ENCODE data around the gene GNB2. TPM values are rescaled to one million over a fixed set of nuclear protein-coding genes. Genes with fewer than 3 reads are reported as not detected.

Gene GNB2
- total and polyA plus RNA-seq, 2 of the 8 experiments (the other 6 are each of a cell fraction or from before 2014, with no cell fraction given), result 157 to 260 TPM

DNA sequence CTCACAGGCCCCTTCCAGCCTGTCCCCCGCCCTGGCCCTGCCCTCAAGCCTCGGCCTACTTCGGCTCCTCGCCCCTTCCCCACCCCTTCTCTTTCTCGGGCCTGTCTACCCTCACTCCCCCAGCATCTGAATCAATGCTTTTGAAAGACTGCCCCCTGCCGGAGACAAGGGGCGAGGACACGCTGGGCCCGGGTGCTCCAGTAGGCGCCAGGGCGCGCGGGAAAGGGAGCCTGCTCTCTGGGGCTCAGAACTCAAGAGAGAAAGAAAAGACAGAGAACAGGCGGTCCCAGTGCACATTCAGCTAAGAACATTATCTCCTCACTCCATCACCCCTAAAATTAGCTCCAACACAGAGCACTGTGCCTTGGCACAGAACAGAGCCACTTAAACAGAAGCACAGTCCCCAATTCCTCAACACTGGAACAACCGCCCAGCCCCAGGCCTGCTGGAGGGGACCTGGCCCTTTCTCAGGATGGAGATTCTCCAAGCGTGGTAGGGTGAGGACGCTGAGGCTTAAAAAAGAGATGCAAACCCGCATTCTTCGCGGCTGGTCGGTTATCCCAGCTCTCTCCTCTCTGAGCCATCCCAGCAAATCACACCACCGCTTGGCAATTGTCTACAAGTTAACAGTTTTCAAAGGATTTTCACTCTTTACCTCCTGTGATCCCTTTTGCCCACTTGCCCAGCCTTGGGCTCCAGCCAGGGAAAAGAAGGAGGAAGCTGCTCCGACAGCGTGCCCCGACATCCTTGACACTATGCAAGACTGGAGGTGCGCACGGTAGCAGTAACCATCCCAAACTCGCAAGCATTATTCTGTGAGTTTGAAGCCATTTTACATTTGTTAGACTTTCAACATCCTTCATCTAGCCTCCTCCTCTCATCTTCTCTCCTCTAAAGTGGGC, 18.4 kb downstream of the GNB2 start:
- peak overlapping the region; percentile 11 for H4K5ac ChIP-seq (ENCODE audit: insufficient read length, low read depth, low read length)
- H4K20me1 ChIP-seq (replicated peaks in 1 of 2; ENCODE audit: control insufficient read depth in 1 of 2, insufficient read depth in 2 of 2, low read length in 2 of 2), result peaks cover 29 to 43% of the 10 kb centered on the region in 2 experiments
- H2BK12ac ChIP-seq (ENCODE audit: low read depth, low read length), result peak overlapping the region; percentile 60; the same call in 1 of the 2 replicates
- no peaks in the 10 kb centered on the region for H3K27me3 ChIP-seq (replicated peaks in 1 of 4; ENCODE audit: control insufficient read depth in 3 of 4, extremely low read depth in 1 of 4, insufficient read depth in 3 of 4, low read length in 3 of 4)
- H3K14ac ChIP-seq (ENCODE audit: insufficient read length), result no peak overlapping the region
- ChIA-PET CTCF (ENCODE audit: partially characterized antibody) (interaction anchor here (0.6 to 20.7 kb wide), 37 partner anchors 8 to 1018 kb away, joined by 3 to 254 read pairs (median 5); partner anchors contain the start of genes EPHB4, FBXO24, MOSPD3 and PCOLCE), POLR2A (ENCODE audit: partially characterized antibody) (interaction anchor here (0.6 to 14.3 kb wide), 18 partner anchors 13 to 262 kb away, joined by 3 to 257 read pairs (median 4); partner anchors contain the start of genes FBXO24, LRCH4, MEPCE and MOSPD3)
- peak overlapping the region; percentile 41 to 86 (median 66); a peak in 6 of 7 replicates for H3K9ac ChIP-seq (replicated peaks in 1 of 4; ENCODE audit: extremely low read depth in 1 of 4, low read depth in 3 of 4, low read length in 3 of 4)
- no peak overlapping the region for H4K8ac ChIP-seq (ENCODE audit: extremely low read depth, insufficient read depth, low read length)
- peak; percentile 54 to 96 for DNase-seq (ENCODE audit: low read depth in 1 of 2, low spot score in 2 of 2)
- H2BK15ac ChIP-seq (ENCODE audit: low read length), result no peak overlapping the region; the same call in 1 of the 2 replicates
- 0 out of 2 replicates have a peak overlapping the region, but pooled peaks have one; percentile 66 for H2BK5ac ChIP-seq (ENCODE audit: low read depth, low read length)
- 28% methylated on average over 21 of the region's 28 CpGs; no CpG with 5 or more reads in 1 of the 2 experiments for WGBS, 2 experiments (ENCODE audit: extremely low coverage in 1 of 2, insufficient coverage in 1 of 2, insufficient read length in 1 of 2, insufficient replicate concordance in 2 of 2, low coverage in 1 of 2, low lambda C conversion rate in 2 of 2, missing lambda C conversion rate in 1 of 2)
- peak overlapping the region; percentile 20; the same call in 1 of the 2 replicates for H2AK5ac ChIP-seq (ENCODE audit: low read depth, low read length)
- peak overlapping the region; percentile 91 for H3K4ac ChIP-seq (replicated peaks; ENCODE audit: insufficient read length, low read depth, low read length)
- peak; percentile 42 for FAIRE-seq
- no peaks in the 10 kb centered on the region for H3K9me3 ChIP-seq (ENCODE audit: insufficient read depth in 2 of 2, low read depth in 1 of 2, low read length in 1 of 2)
- H4K91ac ChIP-seq (replicated peaks; ENCODE audit: insufficient read length, low read length), result no peak overlapping the region
- H3K4me1 ChIP-seq (replicated peaks in 1 of 4; ENCODE audit: control insufficient read depth in 3 of 4, insufficient read depth in 4 of 4, low read length in 3 of 4), result peaks cover 6 to 20% (median 12%) of the 10 kb centered on the region in 4 experiments
- no peak overlapping the region for H3K23ac ChIP-seq (ENCODE audit: insufficient read length)
- no peak overlapping the region for H2AFZ ChIP-seq (ENCODE audit: low read length)
- no peak overlapping the region for H3K18ac ChIP-seq (ENCODE audit: extremely low read depth, low read length)
- peaks cover 14% of the 10 kb centered on the region for H3K79me1 ChIP-seq (ENCODE audit: low read depth, low read length)
- peak overlapping the region; percentile 83 to 88 for H3K4me2 ChIP-seq (ENCODE audit: insufficient read depth in 1 of 2, low read depth in 2 of 2, low read length in 2 of 2)
- H3K23me2 ChIP-seq (ENCODE audit: low read depth, low read length), result peaks cover 15% of the 10 kb centered on the region
- H3K36me3 ChIP-seq (ENCODE audit: control insufficient read depth in 2 of 4, insufficient read depth in 4 of 4, low read length in 3 of 4), result peaks cover 6 to 26% (median 18%) of the 10 kb centered on the region in 4 experiments
- H2BK20ac ChIP-seq (ENCODE audit: low read length), result no peak overlapping the region
- H3K56ac ChIP-seq (replicated peaks; ENCODE audit: insufficient read length, low read depth, low read length), result peak overlapping the region; percentile 3
- H3K4me3 ChIP-seq (ENCODE audit: extremely low read depth in 1 of 4, insufficient read depth in 2 of 4, low read depth in 3 of 4, low read length in 4 of 4), result peak overlapping the region; percentile 82 to 95 (median 90)
- no peak overlapping the region for H2BK120ac ChIP-seq (replicated peaks; ENCODE audit: low read depth, low read length)
- no peak overlapping the region for H3K27ac ChIP-seq (ENCODE audit: low read depth, low read length)
- H3K79me2 ChIP-seq (ENCODE audit: control insufficient read depth in 1 of 2, insufficient read depth in 2 of 2, low read length in 2 of 2), result peaks cover 19 to 60% of the 10 kb centered on the region in 2 experiments
- TF ChIP-seq, protein P1, sequence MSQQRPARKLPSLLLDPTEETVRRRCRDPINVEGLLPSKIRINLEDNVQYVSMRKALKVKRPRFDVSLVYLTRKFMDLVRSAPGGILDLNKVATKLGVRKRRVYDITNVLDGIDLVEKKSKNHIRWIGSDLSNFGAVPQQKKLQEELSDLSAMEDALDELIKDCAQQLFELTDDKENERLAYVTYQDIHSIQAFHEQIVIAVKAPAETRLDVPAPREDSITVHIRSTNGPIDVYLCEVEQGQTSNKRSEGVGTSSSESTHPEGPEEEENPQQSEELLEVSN (IDR thresholded peaks at IDR 0.05), result peak; percentile 71
- TF ChIP-seq ZNF274 (IDR thresholded peaks at IDR 0.05; ENCODE audit: borderline replicate concordance, extremely low read depth, low read length) (no peak), SIX5 (IDR thresholded peaks at IDR 0.05; ENCODE audit: low read depth, low read length) (no peak), JUN (IDR thresholded peaks at IDR 0.05; ENCODE audit: low read depth, low read length) (no peak), POLR2A (IDR thresholded peaks at IDR 0.05; ENCODE audit: control extremely low read depth in 1 of 2, low read depth in 2 of 2, low read length in 2 of 2) (peak in 1 of 2 experiments; percentile 66; a peak in 1 of 3 replicates), CREB1 (IDR thresholded peaks at IDR 0.05) (peak; percentile 64), SIN3A (conservative IDR thresholded peaks at IDR 0.05 in 1 of 2, IDR thresholded peaks at IDR 0.05 in 1 of 2; ENCODE audit: low read depth in 1 of 2, low read length in 2 of 2) (peak in 1 of 2 experiments; percentile 53; a peak in 1 of 4 replicates), RXRA (IDR thresholded peaks at IDR 0.05; ENCODE audit: insufficient read depth, low read depth, low read length) (0 out of 2 replicates have a peak, but pooled peaks have one; percentile 16), RAD21 (IDR thresholded peaks at IDR 0.05 in 1 of 2, conservative IDR thresholded peaks at IDR 0.05 in 1 of 2; ENCODE audit: low read depth in 2 of 2, low read length in 2 of 2) (peak; percentile 66 to 80)
